IPS DF 6.9 (cell line): Measurements from ENCODE around the gene TACC3.

ENCODE experiments used
- DNase-seq: peaks from one replicate; pipeline ENCODE4 v3.0.0-alpha.2; 2013; ENCODE audit warnings: low read depth, low spot score
- H3K27ac ChIP-seq: one replicate; pipeline ENCODE4 v1.5.1; 2013; ENCODE audit warnings: low read length, control low read depth
- H3K27me3 ChIP-seq: 2 replicates; pipeline ENCODE4 v1.6.1; 2013; ENCODE audit warnings: mild to moderate bottlenecking, low read length; ENCODE audit not compliant: control insufficient read depth, insufficient read depth
- H3K36me3 ChIP-seq: 2 replicates; pipeline ENCODE4 v1.6.1; 2013; ENCODE audit warnings: low read length; ENCODE audit not compliant: control insufficient read depth, insufficient read depth
- H3K4me1 ChIP-seq: 2 replicates; pipeline ENCODE4 v1.6.1; 2013; ENCODE audit warnings: low read length; ENCODE audit not compliant: control insufficient read depth, insufficient read depth
- H3K4me3 ChIP-seq: 2 replicates; pipeline ENCODE4 v1.5.1; 2013; ENCODE audit warnings: mild to moderate bottlenecking, low read length
- H3K9me3 ChIP-seq: 2 replicates; pipeline ENCODE4 v1.6.1; 2013; ENCODE audit warnings: low read length, inconsistent platforms; ENCODE audit not compliant: control insufficient read depth, insufficient read depth
- WGBS: extraction: QIAGEN DNeasy Blood & Tissue Kit; methylation state at CpG from one replicate; pipeline ENCODE4 v1.1.7; 2013; ENCODE audit warnings: mixed read lengths, missing lambda C conversion rate; ENCODE audit not compliant: insufficient read length, insufficient coverage; 5-methylcytosine and 5-hydroxymethylcytosine counted together

Gene TACC3

DNA sequence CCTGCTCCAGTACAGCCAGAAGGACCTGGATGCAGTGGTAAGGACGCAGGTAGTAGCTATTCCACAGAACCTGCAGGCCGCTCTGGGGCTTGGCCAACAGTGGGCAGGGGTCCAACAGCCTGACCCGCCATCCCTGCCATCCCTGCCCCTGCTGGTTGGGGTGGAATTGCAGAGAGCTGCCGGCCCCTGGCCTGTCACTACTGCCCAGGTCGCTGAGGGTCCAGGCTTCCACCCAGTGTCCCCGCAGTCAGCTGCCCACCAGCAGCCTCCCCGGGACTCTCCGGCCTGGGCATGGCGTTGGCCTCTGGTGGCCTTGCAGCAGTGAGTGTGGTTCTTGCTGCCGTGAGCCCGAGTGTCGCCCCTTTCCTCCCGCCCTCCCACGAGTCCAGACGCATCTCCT is 16.3 kb downstream of the TACC3 start:
- DNase-seq: no peak
- no CpG with 5 or more reads among the region's 15 CpGs for WGBS
- H3K36me3 ChIP-seq: peaks cover 74% of the 10 kb centered on the region
- no peak overlapping the region for H3K27ac ChIP-seq
- H3K4me1 ChIP-seq: no peaks in the 10 kb centered on the region; the same call in 1 of the 2 replicates
- H3K9me3 ChIP-seq: peaks cover 4% of the 10 kb centered on the region; the same call in 1 of the 2 replicates
- no peaks in the 10 kb centered on the region for H3K27me3 ChIP-seq
- H3K4me3 ChIP-seq: no peak overlapping the region

DNA sequence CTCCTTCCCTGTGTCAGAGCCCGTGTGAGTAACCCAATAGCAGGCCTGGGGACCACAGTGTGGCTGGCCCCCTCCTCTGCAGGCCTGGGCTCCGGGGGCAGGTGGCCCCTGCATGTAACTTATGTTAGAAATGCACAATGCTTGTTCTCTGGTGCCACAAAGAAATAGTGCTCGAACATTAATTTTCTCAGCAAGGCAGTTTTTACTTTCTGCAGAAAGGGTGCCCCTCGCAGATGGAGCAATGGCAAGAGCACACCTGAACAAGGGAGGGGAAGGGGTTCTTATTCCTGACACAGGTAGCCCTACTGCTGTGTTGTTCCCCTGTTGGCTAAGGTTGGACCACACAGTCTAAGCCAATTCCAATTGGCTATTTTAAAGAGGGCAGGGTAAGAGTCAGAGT is 17.1 kb downstream of the TACC3 start:
- WGBS: no CpG with 5 or more reads among the region's 4 CpGs
- Histone ChIP-seq H3K27ac (no peak overlapping the region), H3K4me1 (no peaks in the 10 kb centered on the region; the same call in 1 of the 2 replicates), H3K36me3 (peaks cover 71% of the 10 kb centered on the region), H3K4me3 (no peak overlapping the region), H3K9me3 (peaks cover 4% of the 10 kb centered on the region; the same call in 1 of the 2 replicates), H3K27me3 (no peaks in the 10 kb centered on the region)
- DNase-seq: no peak

DNA sequence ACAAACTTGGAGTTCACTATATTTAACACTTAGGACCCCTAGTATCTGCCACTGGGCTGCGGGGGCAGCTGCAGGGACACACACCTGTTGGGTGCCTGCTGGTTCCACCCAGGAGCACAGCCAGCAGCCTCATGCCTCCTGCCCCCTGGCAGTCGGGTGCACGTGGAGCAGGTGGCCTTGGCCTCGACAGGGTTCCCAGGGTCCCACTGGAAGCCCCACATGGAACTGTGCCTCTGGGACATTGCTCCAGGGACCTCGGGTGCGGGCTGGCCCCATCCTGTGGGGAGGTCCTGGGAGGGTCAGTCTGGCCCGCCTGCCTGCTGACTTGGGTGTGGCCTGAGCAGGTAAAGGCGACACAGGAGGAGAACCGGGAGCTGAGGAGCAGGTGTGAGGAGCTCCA is 18.0 kb downstream of the TACC3 start:
- Histone ChIP-seq H3K9me3 (peaks cover 4% of the 10 kb centered on the region; the same call in 1 of the 2 replicates), H3K4me3 (no peak overlapping the region), H3K4me1 (no peaks in the 10 kb centered on the region; the same call in 1 of the 2 replicates), H3K27me3 (no peaks in the 10 kb centered on the region), H3K36me3 (peaks cover 78% of the 10 kb centered on the region), H3K27ac (no peak overlapping the region)
- no CpG with 5 or more reads among the region's 9 CpGs for WGBS
- DNase-seq: no peak

DNA sequence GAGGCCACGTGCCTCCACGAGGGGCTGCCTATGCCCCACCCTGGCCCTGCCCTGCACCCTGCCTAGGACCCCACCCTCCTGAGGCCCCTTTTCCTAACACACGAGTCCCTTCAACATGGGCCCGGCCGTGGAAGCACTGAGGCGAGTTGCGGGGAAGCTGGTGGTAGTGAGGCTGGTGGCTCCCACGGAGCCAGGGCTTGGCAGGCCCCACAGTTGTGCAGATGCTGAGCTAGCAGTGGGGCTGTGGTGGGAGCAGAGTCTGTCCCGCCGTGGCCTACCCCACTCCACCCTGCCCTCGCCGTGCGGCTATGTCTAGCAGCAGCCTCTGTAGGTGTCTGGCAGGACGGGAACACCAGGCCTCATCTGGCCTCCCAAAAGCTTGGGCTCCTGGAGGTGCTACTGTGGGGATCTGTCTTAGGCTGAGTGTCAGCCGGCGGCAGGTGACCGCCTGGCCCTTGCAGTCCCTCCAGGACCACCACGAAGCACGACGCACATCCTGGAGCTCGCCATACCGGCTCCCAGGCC is 18.8 kb downstream of the TACC3 start:
- H3K4me1 ChIP-seq: no peaks in the 10 kb centered on the region; the same call in 1 of the 2 replicates
- H3K36me3 ChIP-seq: peaks cover 79% of the 10 kb centered on the region
- H3K4me3 ChIP-seq: no peak overlapping the region
- no CpG with 5 or more reads among the region's 22 CpGs for WGBS
- H3K27ac ChIP-seq: no peak overlapping the region
- no peaks in the 10 kb centered on the region for H3K27me3 ChIP-seq
- DNase-seq: no peak
- H3K9me3 ChIP-seq: peaks cover 4% of the 10 kb centered on the region; the same call in 1 of the 2 replicates

DNA sequence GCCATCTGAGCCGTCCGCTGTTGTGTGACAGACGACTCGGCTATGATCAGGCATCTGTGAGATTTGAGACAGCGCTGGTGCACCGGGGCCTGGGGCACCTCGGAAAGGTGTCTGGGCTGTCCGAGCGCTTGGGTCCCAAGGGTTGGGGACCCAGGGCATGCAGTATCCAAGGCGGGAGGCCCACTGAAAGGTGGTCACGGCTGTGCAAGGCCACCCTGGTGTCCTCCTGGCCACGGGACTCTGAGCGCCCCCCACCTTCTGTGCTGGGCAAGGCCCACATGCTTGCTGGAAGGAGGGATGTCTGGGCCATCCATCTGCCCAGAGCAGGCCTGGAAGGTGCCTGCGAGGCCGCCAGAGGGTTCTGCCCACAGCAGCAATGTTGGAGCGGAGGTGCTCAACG is 19.9 kb downstream of the TACC3 start:
- Histone ChIP-seq H3K4me1 (peaks cover 2% of the 10 kb centered on the region; the same call in 1 of the 2 replicates), H3K36me3 (peaks cover 71% of the 10 kb centered on the region), H3K27ac (no peak overlapping the region), H3K27me3 (no peaks in the 10 kb centered on the region), H3K9me3 (peaks cover 4% of the 10 kb centered on the region; the same call in 1 of the 2 replicates), H3K4me3 (no peak overlapping the region)
- DNase-seq: no peak
- WGBS: no CpG with 5 or more reads among the region's 17 CpGs

DNA sequence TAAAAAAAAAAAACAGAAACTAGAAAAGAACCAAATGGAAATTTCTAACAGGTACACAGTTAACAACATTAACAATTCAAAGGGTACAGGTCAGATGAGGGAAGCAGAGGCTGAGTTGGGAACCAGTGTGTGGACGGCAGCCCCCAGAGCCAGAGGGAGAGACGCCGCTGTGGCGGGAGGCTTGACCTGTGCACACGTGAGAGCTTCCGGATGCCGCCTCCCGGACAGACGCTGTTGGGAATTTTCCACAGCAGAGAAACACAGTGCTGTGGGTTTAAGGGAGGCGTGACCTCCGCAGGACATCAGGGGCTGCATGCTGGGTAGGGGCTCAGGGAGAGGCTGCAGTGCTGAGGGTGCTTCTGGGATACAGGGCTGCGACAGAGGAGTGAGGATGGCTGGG is 22.2 kb downstream of the TACC3 start:
- H3K36me3 ChIP-seq: peaks cover 48% of the 10 kb centered on the region

DNA sequence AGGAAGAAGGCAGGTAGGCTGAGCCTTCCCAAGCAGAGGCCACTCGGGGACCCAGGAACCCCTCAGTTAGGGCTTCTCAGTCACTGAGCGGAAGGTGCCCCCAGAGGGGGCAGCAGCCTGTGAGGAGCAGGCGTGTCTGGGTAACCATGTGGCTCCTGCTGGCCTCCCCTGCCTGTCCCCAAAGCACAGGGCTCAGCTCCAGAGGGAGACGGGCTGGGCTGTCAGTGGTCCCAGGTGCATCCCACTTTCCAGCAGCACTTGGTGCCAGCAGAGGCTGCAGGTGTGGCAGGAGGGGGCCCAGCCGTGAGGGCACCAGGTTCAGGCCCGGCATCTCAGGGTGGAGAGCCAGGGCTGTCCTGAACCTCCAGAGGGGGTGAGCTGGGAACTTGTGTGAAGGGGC is 22.7 kb downstream of the TACC3 start:
- Histone ChIP-seq H3K9me3 (no peaks in the 10 kb centered on the region), H3K4me1 (peaks cover 6% of the 10 kb centered on the region; the same call in 1 of the 2 replicates), H3K27me3 (no peaks in the 10 kb centered on the region), H3K36me3 (peaks cover 46% of the 10 kb centered on the region), H3K4me3 (no peak overlapping the region), H3K27ac (no peak overlapping the region)
- no peak for DNase-seq
- no CpG with 5 or more reads among the region's 6 CpGs for WGBS

More for the DNA sequence above, 22.2 kb downstream of the TACC3 start:
- H3K4me3 ChIP-seq: no peak overlapping the region
- no peak for DNase-seq
- peaks cover 5% of the 10 kb centered on the region; the same call in 1 of the 2 replicates for H3K4me1 ChIP-seq
- WGBS: no CpG with 5 or more reads among the region's 12 CpGs
- no peaks in the 10 kb centered on the region for H3K27me3 ChIP-seq
- H3K27ac ChIP-seq: no peak overlapping the region
- H3K9me3 ChIP-seq: no peaks in the 10 kb centered on the region

DNA sequence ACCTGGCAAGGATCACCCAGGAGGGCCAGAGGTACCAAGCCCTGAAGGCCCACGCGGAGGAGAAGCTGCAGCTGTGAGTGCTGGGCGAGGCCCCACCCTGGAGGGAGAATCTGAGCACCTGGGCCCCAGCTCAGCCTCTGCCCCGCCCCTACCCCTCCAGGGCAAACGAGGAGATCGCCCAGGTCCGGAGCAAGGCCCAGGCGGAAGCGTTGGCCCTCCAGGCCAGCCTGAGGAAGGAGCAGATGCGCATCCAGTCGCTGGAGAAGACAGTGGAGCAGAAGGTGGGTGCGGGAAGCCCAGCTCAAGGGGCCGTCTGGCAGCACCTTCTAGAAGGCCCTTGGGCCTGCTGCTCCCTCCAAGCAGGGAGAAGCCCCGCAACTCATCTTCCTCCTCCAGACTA is 23.2 kb downstream of the TACC3 start:
- H3K4me3 ChIP-seq: no peak overlapping the region
- no peaks in the 10 kb centered on the region for H3K9me3 ChIP-seq
- peaks cover 7% of the 10 kb centered on the region; the same call in 1 of the 2 replicates for H3K4me1 ChIP-seq
- DNase-seq: no peak
- no CpG with 5 or more reads among the region's 14 CpGs for WGBS
- peaks cover 43% of the 10 kb centered on the region for H3K36me3 ChIP-seq
- H3K27me3 ChIP-seq: no peaks in the 10 kb centered on the region
- H3K27ac ChIP-seq: no peak overlapping the region

DNA sequence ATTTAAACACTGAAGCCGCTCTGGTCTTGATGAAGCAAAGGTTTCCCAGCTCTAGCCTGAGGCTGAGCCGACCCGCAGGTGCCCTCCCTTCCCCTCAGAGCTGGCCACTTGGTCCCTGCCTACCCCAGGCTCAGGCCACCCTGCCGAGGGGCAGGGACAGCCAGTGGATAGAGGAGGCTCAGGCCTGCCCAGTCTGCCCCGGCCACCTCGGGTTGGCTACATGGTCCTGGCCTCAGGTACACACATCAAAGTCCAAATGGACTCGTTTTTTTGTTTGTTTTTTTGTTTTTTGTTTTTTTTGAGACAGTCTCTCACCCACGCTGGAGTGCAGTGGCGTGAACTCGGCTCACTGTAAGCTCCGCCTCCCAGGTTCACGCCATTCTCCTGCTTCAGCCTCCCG is 23.8 kb downstream of the TACC3 start:
- no peak overlapping the region for H3K4me3 ChIP-seq
- H3K4me1 ChIP-seq: peaks cover 7% of the 10 kb centered on the region; the same call in 1 of the 2 replicates
- H3K36me3 ChIP-seq: peaks cover 38% of the 10 kb centered on the region
- no CpG with 5 or more reads among the region's 13 CpGs for WGBS
- no peak overlapping the region for H3K27ac ChIP-seq
- H3K27me3 ChIP-seq: no peaks in the 10 kb centered on the region
- no peak for DNase-seq
- H3K9me3 ChIP-seq: no peaks in the 10 kb centered on the region

DNA sequence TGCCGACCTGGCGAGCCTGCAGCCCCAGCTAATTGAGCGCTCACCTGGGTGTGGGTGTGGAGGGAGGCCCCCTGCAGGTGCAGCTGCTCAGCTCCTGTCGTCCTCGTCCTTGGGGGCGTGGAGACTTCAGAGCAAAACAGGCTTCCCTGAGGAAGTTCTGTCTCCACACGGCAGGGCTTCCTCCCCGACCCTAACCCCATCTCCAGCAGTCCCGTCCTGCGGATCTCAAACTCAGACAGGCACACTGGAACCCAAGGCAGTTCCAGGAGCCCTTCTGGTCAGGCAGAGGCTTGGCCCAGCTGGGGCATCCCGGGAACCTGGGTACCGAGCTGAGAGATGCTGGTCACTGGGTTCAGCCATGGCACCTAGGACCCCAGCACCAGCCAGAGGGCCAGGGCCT is 24.4 kb downstream of the TACC3 start:
- Histone ChIP-seq H3K4me1 (peaks cover 7% of the 10 kb centered on the region; the same call in 1 of the 2 replicates), H3K9me3 (no peaks in the 10 kb centered on the region), H3K4me3 (no peak overlapping the region), H3K27ac (no peak overlapping the region), H3K36me3 (peaks cover 32% of the 10 kb centered on the region), H3K27me3 (no peaks in the 10 kb centered on the region)
- DNase-seq: no peak
- WGBS: no CpG with 5 or more reads among the region's 12 CpGs

DNA sequence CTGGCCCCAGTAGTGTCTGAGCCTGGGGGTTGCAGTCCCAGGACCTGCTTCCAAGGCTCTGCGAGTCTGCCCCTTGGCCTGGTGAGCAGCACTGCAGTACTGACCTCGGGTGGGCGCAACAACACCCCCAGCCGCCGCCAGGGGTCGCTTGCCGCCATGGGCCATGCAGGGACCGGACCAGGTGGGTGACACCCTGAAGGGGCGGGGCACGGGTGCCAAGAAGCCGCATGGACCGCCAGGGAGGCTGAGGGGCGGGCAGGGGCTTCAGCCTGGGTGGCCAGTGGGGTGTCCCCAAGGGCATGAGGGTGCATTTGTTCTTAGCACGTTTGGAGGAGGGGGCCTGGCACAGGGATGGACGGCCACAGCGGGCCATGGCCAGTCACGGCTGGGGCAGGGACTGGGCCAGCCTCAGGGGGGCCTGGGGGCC is 25.0 kb downstream of the TACC3 start:
- no peak overlapping the region for H3K4me3 ChIP-seq
- H3K27ac ChIP-seq: no peak overlapping the region
- no peaks in the 10 kb centered on the region for H3K9me3 ChIP-seq
- H3K4me1 ChIP-seq: peaks cover 7% of the 10 kb centered on the region; the same call in 1 of the 2 replicates
- H3K36me3 ChIP-seq: peaks cover 26% of the 10 kb centered on the region
- DNase-seq: peak; percentile 68
- WGBS: no CpG with 5 or more reads among the region's 17 CpGs
- H3K27me3 ChIP-seq: no peaks in the 10 kb centered on the region
